ENCODE results near the gene AAK1. TPM values are rescaled to one million over a fixed set of nuclear protein-coding genes. Genes with fewer than 3 reads are reported as not detected.
A peak's percentile ranks its signal among the peaks of the same experiment; 100 is the strongest.

Gene AAK1
- total RNA-seq, 3 donors from 2014 or later, result 62.4 to 68.4 (median 66.2) TPM

DNA sequence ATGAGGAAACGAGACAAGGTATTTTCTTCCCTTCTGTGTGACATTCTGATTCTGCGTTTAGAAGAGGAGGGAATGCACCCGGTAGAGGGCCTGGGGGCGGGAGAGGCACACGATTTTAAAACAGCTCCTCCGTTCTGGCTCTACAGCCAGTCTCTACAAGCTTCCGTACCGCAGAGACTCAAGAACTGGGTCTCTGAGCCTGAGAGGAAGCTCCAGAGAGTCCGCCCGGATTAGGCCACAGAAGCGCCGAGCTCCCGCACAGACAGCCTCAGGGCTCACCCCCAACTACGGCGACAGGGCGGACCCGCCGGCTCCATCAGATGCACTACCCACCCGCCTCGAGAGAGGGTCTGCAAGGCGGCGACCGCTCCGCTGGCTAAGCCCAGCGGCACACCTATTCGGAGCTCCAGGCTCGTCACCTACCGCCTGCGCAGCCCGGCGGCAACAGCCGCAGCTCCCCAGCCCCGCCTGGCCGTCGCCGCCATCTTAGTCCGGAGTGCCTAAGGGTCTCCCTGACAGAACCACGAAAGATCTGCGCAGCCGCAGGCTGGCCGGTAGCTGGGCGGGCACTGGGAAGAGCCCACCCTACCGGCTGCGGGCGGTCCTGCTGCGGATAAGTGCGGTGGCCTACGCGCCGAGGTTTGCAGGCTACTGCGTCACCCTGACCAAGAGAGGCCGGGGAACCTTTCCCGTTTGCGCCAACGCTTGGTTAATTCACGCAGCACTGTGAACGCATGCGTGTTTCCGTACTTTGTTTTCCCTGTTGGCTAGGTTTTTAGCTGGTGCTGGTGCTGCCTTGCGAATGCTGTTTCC is 206.4 kb downstream of the AAK1 start, which contains the start of gene NFU1:
Gene NFU1 (minus strand): TSS at position 498 of the 813 bp plus-strand sequence. CDS start 13 bp downstream, at position 485.
- intact Hi-C loops (cut with DNase I, micrococcal nuclease), result no loop called here
- TF ChIP-seq CTCF (IDR thresholded peaks at IDR 0.05), result peak; percentile 66
- Histone ChIP-seq H3K4me3 (peak within 1 kb of the TSS; percentile 52), H3K9me3 (no peaks in the 10 kb centered on the region), H3K4me1 (ENCODE audit: low read depth) (peaks cover 17% of the 10 kb centered on the region), H3K36me3 (ENCODE audit: low read depth) (no peaks in the 10 kb centered on the region)
- ATAC-seq, result peak; percentile 93
- DNase-seq, result peak; percentile 90 to 94 (median 93)

GRCh38 chr2:69436596-69436937 is 207.0 kb downstream of the AAK1 start:
- no peak for TF ChIP-seq CTCF (IDR thresholded peaks at IDR 0.05)
- Histone ChIP-seq H3K36me3 (ENCODE audit: low read depth) (no peaks in the 10 kb centered on the region), H3K9me3 (no peaks in the 10 kb centered on the region), H3K4me3 (peak overlapping the region; percentile 52), H3K4me1 (ENCODE audit: low read depth) (peaks cover 17% of the 10 kb centered on the region)
- ATAC-seq (peak; percentile 27), DNase-seq (no peak)
- intact Hi-C loops (cut with DNase I, micrococcal nuclease), result no loop called here

GRCh38 chr2:69434753-69435152 is 208.8 kb downstream of the AAK1 start:
- no peak for TF ChIP-seq CTCF (IDR thresholded peaks at IDR 0.05)
- no peaks in the 10 kb centered on the region for H3K9me3 ChIP-seq
- H3K4me1 ChIP-seq (ENCODE audit: low read depth), result peaks cover 17% of the 10 kb centered on the region
- DNase-seq (no peak), ATAC-seq (no peak)
- no peak overlapping the region for H3K4me3 ChIP-seq
- intact Hi-C loops (cut with DNase I, micrococcal nuclease), result no loop called here
- H3K36me3 ChIP-seq (ENCODE audit: low read depth), result peaks cover 3% of the 10 kb centered on the region

DNA sequence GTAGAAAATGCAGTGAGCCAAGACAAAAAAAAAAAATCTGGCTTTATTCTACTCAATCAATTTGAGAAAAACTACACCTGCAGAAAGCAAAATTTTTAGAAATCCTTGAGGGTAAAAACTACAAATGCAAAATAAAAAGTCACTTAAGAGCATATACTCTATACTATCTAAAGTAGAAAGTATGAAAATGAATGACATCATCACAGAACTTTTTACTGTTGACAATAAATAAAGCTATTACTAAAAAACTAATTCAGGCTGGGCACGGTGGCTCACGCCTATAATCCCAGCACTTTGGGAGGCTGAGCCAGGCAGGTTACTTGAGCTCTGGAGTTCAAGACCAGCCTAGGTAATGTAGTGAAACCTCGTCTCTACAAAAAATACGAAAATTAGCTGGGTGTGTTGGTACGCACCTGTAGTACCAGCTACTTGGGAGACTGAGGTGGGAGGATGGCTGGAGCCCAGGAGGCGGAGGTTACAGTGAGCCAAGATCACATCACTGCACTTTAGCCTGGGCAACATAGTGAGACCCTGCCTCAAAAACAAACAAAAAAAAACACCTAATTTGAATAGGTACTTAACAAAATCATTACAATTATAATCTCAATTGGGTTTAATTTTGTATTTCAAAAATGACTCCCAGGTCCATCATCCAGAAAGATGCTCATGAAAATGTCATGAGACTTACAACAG is 213.9 kb downstream of the AAK1 start:
- H3K4me3 ChIP-seq, result no peak overlapping the region
- DNase-seq, result no peak
- ATAC-seq, result no peak
- intact Hi-C loops (cut with DNase I, micrococcal nuclease), result no loop called here
- H3K4me1 ChIP-seq (ENCODE audit: low read depth), result no peaks in the 10 kb centered on the region
- peaks cover 3% of the 10 kb centered on the region for H3K36me3 ChIP-seq (ENCODE audit: low read depth)
- H3K9me3 ChIP-seq, result no peaks in the 10 kb centered on the region
- no peak for TF ChIP-seq CTCF (IDR thresholded peaks at IDR 0.05)

- no peak for DNase-seq
- Histone ChIP-seq H3K4me3 (no peak overlapping the region), H3K9me3 (no peaks in the 10 kb centered on the region), H3K4me1 (ENCODE audit: low read depth) (no peaks in the 10 kb centered on the region), H3K36me3 (ENCODE audit: low read depth) (peaks cover 3% of the 10 kb centered on the region)
- no peak for ATAC-seq
- intact Hi-C loops (cut with DNase I, micrococcal nuclease), result no loop called here
- TF ChIP-seq CTCF (IDR thresholded peaks at IDR 0.05), result no peak
Measured at GRCh38 chr2:69428981-69429380, 214.6 kb downstream of the AAK1 start.
